Hepatocyte (in vitro differentiated cells): ENCODE results near the gene ANKRD35. TPM values are rescaled to one million over a fixed set of nuclear protein-coding genes. Genes with fewer than 3 reads are reported as not detected.

Experiments
- DNase-seq: peaks from one replicate; pipeline ENCODE4 v3.0.0-alpha.2; 2016; ENCODE audit warnings: low spot score
- H2AFZ ChIP-seq: fragments of 200-600 bp; sonication (generic); 2 replicates; pipeline ENCODE4 v1.6.0; 2016; ENCODE audit warnings: antibody characterized with exemption, mild to moderate bottlenecking
- H3K27ac ChIP-seq: fragments of 200-600 bp; sonication (generic); 2 replicates; pipeline ENCODE4 v1.5.1; 2016; ENCODE audit warnings: mild to moderate bottlenecking
- H3K27me3 ChIP-seq: fragments of 200-600 bp; sonication (generic); 2 replicates; pipeline ENCODE4 v1.6.1; 2016
- H3K36me3 ChIP-seq: fragments of 200-600 bp; sonication (generic); replicated peaks from 2 replicates; pipeline ENCODE4 v1.5.1; 2016; ENCODE audit warnings: low read depth; ENCODE audit not compliant: insufficient read depth
- H3K4me1 ChIP-seq: fragments of 200-600 bp; sonication (generic); 2 replicates; pipeline ENCODE4 v1.5.1; 2016; ENCODE audit warnings: mild to moderate bottlenecking, moderate library complexity; ENCODE audit not compliant: insufficient read depth
- H3K4me2 ChIP-seq: fragments of 200-600 bp; sonication (generic); 2 replicates; pipeline ENCODE4 v1.6.0; 2016
- H3K4me3 ChIP-seq: fragments of 200-600 bp; sonication (generic); 2 replicates; pipeline ENCODE4 v1.5.1; 2016; ENCODE audit warnings: mild to moderate bottlenecking
- H3K79me2 ChIP-seq: fragments of 200-600 bp; sonication (generic); 2 replicates; pipeline ENCODE4 v1.6.0; 2017; ENCODE audit warnings: mild to moderate bottlenecking
- H3K9me2 ChIP-seq: fragments of 200-600 bp; sonication (generic); replicated peaks from 2 replicates; pipeline ENCODE4 v1.6.0; 2017; ENCODE audit warnings: mild to moderate bottlenecking; ENCODE audit not compliant: insufficient read depth
- H3K9me3 ChIP-seq: fragments of 200-600 bp; sonication (generic); 2 replicates; pipeline ENCODE4 v1.5.1; 2016; ENCODE audit warnings: low read depth, mild to moderate bottlenecking
- H4K20me1 ChIP-seq: fragments of 200-600 bp; sonication (generic); 2 replicates; pipeline ENCODE4 v1.6.0; 2016; ENCODE audit warnings: mild to moderate bottlenecking; ENCODE audit not compliant: insufficient read depth, poor library complexity, severe bottlenecking
- CTCF ChIP-seq: fragments of 200-600 bp; sonication (generic); IDR thresholded peaks from 2 replicates; pipeline ENCODE4 v1.5.1; 2016; ENCODE audit warnings: antibody characterized with exemption, mild to moderate bottlenecking; ENCODE audit not compliant: poor library complexity
- EZH2 ChIP-seq: fragments of 200-600 bp; sonication (generic); IDR thresholded peaks from 2 replicates; pipeline ENCODE4 v1.6.1; 2016; ENCODE audit warnings: antibody characterized with exemption, mild to moderate bottlenecking, borderline replicate concordance
- EZH2phosphoT487 ChIP-seq: fragments of 200-600 bp; sonication (generic); IDR thresholded peaks from one replicate; pipeline ENCODE4 v1.6.1; 2018; ENCODE audit warnings: antibody characterized with exemption, mild to moderate bottlenecking, low read depth, moderate library complexity; ENCODE audit not compliant: unreplicated experiment, severe bottlenecking
- WGBS: methylation state at CpG from one replicate; pipeline ENCODE4 v1.1.6; 2016; ENCODE audit warnings: low lambda C conversion rate; ENCODE audit errors: missing lambda C conversion rate; 5-methylcytosine and 5-hydroxymethylcytosine counted together
- polyA plus RNA-seq: library from polyadenylated mRNA; unstranded; fragments of >200 nt; fragmentation: Nextera tagmentation; extraction: Ambion mirVana; gene quantifications from 2 replicates; pipeline ENCODE4 v1.2.1, GENCODE V29; 2016
- total RNA-seq: library from RNA; depleted of rRNA; stranded (reverse); fragments of >200 nt; gene quantifications from 2 replicates; pipeline ENCODE4 v1.2.3, GENCODE V29; 2014

ANKRD35 gene
- total and polyA plus RNA-seq, 2 experiments from 2014 or later, result 0.43 to 2.2 TPM

GRCh38 chr1:145849356-145850160 lies 36.1 kb downstream of the ANKRD35 start:
- no peak overlapping the region for H3K27ac ChIP-seq
- H3K4me3 ChIP-seq, result no peak overlapping the region
- no peak for TF ChIP-seq EZH2
- TF ChIP-seq CTCF, result peak; percentile 25
- H3K79me2 ChIP-seq, result no peaks in the 10 kb centered on the region
- no peaks in the 10 kb centered on the region for H3K9me3 ChIP-seq
- H3K36me3 ChIP-seq, result no peaks in the 10 kb centered on the region
- H2AFZ ChIP-seq, result no peak overlapping the region
- H3K4me1 ChIP-seq, result peaks cover 5% of the 10 kb centered on the region
- H3K27me3 ChIP-seq, result no peaks in the 10 kb centered on the region
- H3K4me2 ChIP-seq, result no peak overlapping the region
- no peaks in the 10 kb centered on the region for H4K20me1 ChIP-seq
- WGBS, result 77% methylated on average over 10 of the region's 15 CpGs
- no peaks in the 10 kb centered on the region for H3K9me2 ChIP-seq
- DNase-seq, result no peak

DNA sequence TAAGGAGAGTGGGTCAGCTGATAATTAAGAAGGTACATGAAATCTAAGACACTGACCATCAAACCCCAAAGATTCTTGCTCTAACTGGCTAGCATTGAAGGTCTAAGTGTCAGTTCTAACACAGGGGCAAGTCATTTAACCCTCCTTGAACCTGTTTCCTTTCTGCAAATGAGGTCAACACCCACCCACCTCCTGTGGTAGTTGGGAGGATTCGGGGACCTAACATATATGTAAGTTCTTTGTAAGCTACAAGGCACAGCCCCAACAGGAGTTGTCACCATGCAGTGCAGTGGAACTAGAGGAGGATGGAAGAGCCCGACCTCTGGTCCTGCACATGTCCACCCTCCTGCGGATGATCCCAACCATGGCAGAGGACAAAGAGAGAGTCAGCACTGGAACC lies 37.8 kb downstream of the ANKRD35 start:
- H3K4me3 ChIP-seq, result no peak overlapping the region
- no peak overlapping the region for H3K4me2 ChIP-seq
- H3K9me3 ChIP-seq, result no peaks in the 10 kb centered on the region
- H3K27ac ChIP-seq, result no peak overlapping the region
- no peak overlapping the region for H2AFZ ChIP-seq
- no peaks in the 10 kb centered on the region for H3K79me2 ChIP-seq
- H3K4me1 ChIP-seq, result peaks cover 5% of the 10 kb centered on the region
- no peaks in the 10 kb centered on the region for H3K36me3 ChIP-seq
- 96% methylated on average over 3 of the region's 3 CpGs for WGBS
- H4K20me1 ChIP-seq, result no peaks in the 10 kb centered on the region
- no peaks in the 10 kb centered on the region for H3K9me2 ChIP-seq
- H3K27me3 ChIP-seq, result no peaks in the 10 kb centered on the region
- no peak for DNase-seq
- TF ChIP-seq EZH2phosphoT487 (no peak), CTCF (no peak), EZH2 (no peak)

DNA sequence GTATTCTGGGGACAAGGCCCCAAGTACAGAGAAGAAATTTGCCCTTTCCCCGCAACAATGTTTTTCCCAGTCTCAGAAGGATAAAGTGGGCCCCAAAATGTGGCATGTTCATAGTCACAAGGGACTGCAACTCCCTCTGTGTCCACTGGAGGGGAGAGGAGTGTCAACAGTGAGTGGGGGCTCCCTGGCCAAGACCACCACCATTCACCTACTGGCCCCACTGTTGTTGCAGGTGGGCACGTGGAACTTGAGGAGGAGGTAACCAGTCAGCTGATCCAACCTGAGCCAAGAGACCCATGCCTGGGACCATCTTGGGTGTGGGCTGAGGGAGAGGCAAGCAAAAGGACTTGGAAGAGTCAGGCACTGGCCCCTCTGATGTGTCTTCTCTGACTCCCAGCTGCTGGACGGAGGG lies 39.5 kb downstream of the ANKRD35 start:
- Histone ChIP-seq H3K4me2 (peak overlapping the region; percentile 95), H3K27ac (peak overlapping the region; percentile 60), H3K4me1 (peaks cover 5% of the 10 kb centered on the region), H3K36me3 (no peaks in the 10 kb centered on the region), H4K20me1 (no peaks in the 10 kb centered on the region), H3K9me2 (no peaks in the 10 kb centered on the region), H3K9me3 (no peaks in the 10 kb centered on the region), H3K27me3 (no peaks in the 10 kb centered on the region), H3K79me2 (no peaks in the 10 kb centered on the region), H2AFZ (peak overlapping the region; percentile 90), H3K4me3 (no peak overlapping the region)
- TF ChIP-seq CTCF, result peak; percentile 57
- no peak for TF ChIP-seq EZH2
- 81% methylated on average over 3 of the region's 3 CpGs for WGBS
- DNase-seq, result peak; percentile 61
